Panc1 (cell line): ENCODE measurements around the gene TANGO2. TPM values are rescaled to one million over a fixed set of nuclear protein-coding genes. Genes with fewer than 3 reads are reported as not detected.

Experiments used
- ATAC-seq: fragments of 200-7000 bp; cut with Tn5 transposase; 2 replicates; pipeline ENCODE4 v1.9.1; 2020; ENCODE audit warnings: mild to moderate bottlenecking, moderate library complexity
- BruUV-seq: library from RNA; stranded (reverse); fragments of 400-500 nt; replicated peaks from 2 replicates; lab custom pipeline; 2021; lab: Mats Ljungman, UMichigan
- CTCF ChIA-PET: fragments of 300-600 bp; sonication (Branson Sonifier 250); formaldehyde crosslinking; loops from one replicate; lab custom pipeline; 2022; ENCODE audit warnings: antibody characterized with exemption; lab: Charles Lee
- POLR2A ChIA-PET: fragments of 300-600 bp; sonication (Branson Sonifier 250); formaldehyde crosslinking; loops from one replicate; lab custom pipeline; 2022; ENCODE audit warnings: antibody characterized with exemption; lab: Charles Lee
- DNase-seq: peaks from one replicate; pipeline ENCODE4 v3.0.0-alpha.2; 2010; ENCODE audit warnings: low read depth, low spot score
- H3K27ac ChIP-seq: 2 replicates; pipeline ENCODE4 v1.5.1; 2011; ENCODE audit warnings: mild to moderate bottlenecking, low read length, inconsistent platforms
- H3K27me3 ChIP-seq: fragments of 200-500 bp; sonication (Bioruptor generic); 2 replicates; pipeline ENCODE4 v1.6.0; 2014; ENCODE audit warnings: low read length, inconsistent platforms; ENCODE audit not compliant: control insufficient read depth, insufficient read depth
- H3K36me3 ChIP-seq: fragments of 200-500 bp; sonication (Bioruptor generic); 2 replicates; pipeline ENCODE4 v1.5.1; 2014; ENCODE audit warnings: inconsistent platforms, mild to moderate bottlenecking, low read length, moderate library complexity; ENCODE audit not compliant: control insufficient read depth, insufficient read depth
- H3K4me1 ChIP-seq: 2 replicates; pipeline ENCODE4 v1.5.1; 2011; ENCODE audit warnings: inconsistent platforms, mild to moderate bottlenecking, low read length, moderate library complexity; ENCODE audit not compliant: control insufficient read depth, insufficient read depth
- H3K4me3 ChIP-seq, 2 experiments: 2 replicates each; pipeline ENCODE4 v1.5.1; 2011 to 2012; ENCODE audit warnings: low read depth in 2 of 2, low read length in 2 of 2, mild to moderate bottlenecking in 2 of 2, inconsistent platforms in 1 of 2, moderate library complexity in 1 of 2
- H3K9me3 ChIP-seq: fragments of 200-500 bp; sonication (Bioruptor generic); 2 replicates; pipeline ENCODE4 v1.5.1; 2014; ENCODE audit warnings: low read depth, mild to moderate bottlenecking, inconsistent platforms, low read length, moderate library complexity; ENCODE audit not compliant: control insufficient read depth, insufficient read depth
- CTCF ChIP-seq: fragments of 450-650 bp; IDR thresholded peaks from 2 replicates; pipeline ENCODE4 v1.5.1; 2017; ENCODE audit warnings: mild to moderate bottlenecking
- POLR2AphosphoS5 ChIP-seq: IDR thresholded peaks from 2 replicates; pipeline ENCODE4 v1.6.1; 2012; ENCODE audit warnings: mild to moderate bottlenecking, low read depth, low read length, moderate library complexity
- REST ChIP-seq, 2 experiments: IDR thresholded peaks; 2 replicates each; pipeline ENCODE4 v1.6.1; 2011 to 2012; ENCODE audit warnings: low read depth in 2 of 2, control low read depth in 1 of 2, low read length in 1 of 2, mild to moderate bottlenecking in 1 of 2, moderate library complexity in 1 of 2; ENCODE audit not compliant: insufficient read depth in 1 of 2
- SIN3A ChIP-seq: IDR thresholded peaks from 2 replicates; pipeline ENCODE4 v1.6.1; 2012; ENCODE audit warnings: low read depth, mild to moderate bottlenecking, low read length, moderate library complexity, borderline replicate concordance; ENCODE audit not compliant: insufficient read depth
- TCF7L2 ChIP-seq: IDR thresholded peaks from 2 replicates; pipeline ENCODE4 v1.6.1; 2011; ENCODE audit warnings: mild to moderate bottlenecking, low read depth, low read length, inconsistent platforms
- in situ Hi-C: cut with HindIII; loops from 2 replicates; pipeline ENCODE4 v1.10.0; 2016; ENCODE audit warnings: low sequenced_read_pairs, low pct_unique_long_range_greater_than_20kb
- intact Hi-C: fragments of 100-400 bp; cut with micrococcal nuclease; formaldehyde crosslinking; loops from one replicate; pipeline ENCODE4 v1.10.0; 2022; ENCODE audit not compliant: unreplicated experiment
- total RNA-seq: library from RNA; stranded (reverse); gene quantifications from one replicate; pipeline ENCODE4 v1.2.1, GENCODE V29; 2021; ENCODE audit not compliant: unreplicated experiment

TANGO2 gene
- total RNA-seq, 1 experiment from 2014 or later, result 32.2 TPM

- H3K27me3 ChIP-seq, result no peaks in the 10 kb centered on the region
- intact Hi-C loops, result no loop called here
- ChIA-PET CTCF (no interaction called here), POLR2A (no interaction called here)
- no peaks in the 10 kb centered on the region for H3K4me1 ChIP-seq
- H3K36me3 ChIP-seq, result no peaks in the 10 kb centered on the region
- no peak for TF ChIP-seq POLR2AphosphoS5
- TF ChIP-seq CTCF, result no peak
- no peak for TF ChIP-seq SIN3A
- no peak for TF ChIP-seq REST (IDR thresholded peaks at IDR 0.05; ENCODE audit: insufficient read depth in 1 of 2, low read depth in 2 of 2, low read length in 1 of 2)
- TF ChIP-seq TCF7L2, result no peak
- no peaks in the 10 kb centered on the region for H3K9me3 ChIP-seq
- no peak for DNase-seq
- BruUV-seq, result no TSS peak
- no peak overlapping the region for H3K4me3 ChIP-seq
- in situ Hi-C loops, result no loop called here
- no peak overlapping the region for H3K27ac ChIP-seq
- ATAC-seq, result no peak
Observed at GRCh38 chr22:20060700-20061480, 40.0 kb downstream of the TANGO2 start.

- DNase-seq (no peak), ATAC-seq (no peak)
- H3K27ac ChIP-seq, result no peak overlapping the region
- no peaks in the 10 kb centered on the region for H3K9me3 ChIP-seq
- no peaks in the 10 kb centered on the region for H3K4me1 ChIP-seq
- ChIA-PET CTCF (no interaction called here), POLR2A (no interaction called here)
- intact Hi-C loops (no loop called here), in situ Hi-C loops (no loop called here)
- no peaks in the 10 kb centered on the region for H3K27me3 ChIP-seq
- no peak overlapping the region for H3K4me3 ChIP-seq
- no peak for TF ChIP-seq SIN3A
- TF ChIP-seq POLR2AphosphoS5, result no peak
- no peak for TF ChIP-seq TCF7L2
- no peak for TF ChIP-seq REST (IDR thresholded peaks at IDR 0.05; ENCODE audit: insufficient read depth in 1 of 2, low read depth in 2 of 2, low read length in 1 of 2)
- TF ChIP-seq CTCF, result no peak
- no peaks in the 10 kb centered on the region for H3K36me3 ChIP-seq
- no TSS peak for BruUV-seq
Observed at GRCh38 chr22:20061481-20061861, 40.6 kb downstream of the TANGO2 start.
